Measurements from ENCODE around the gene RASGRF2.

GRCh38 chr5:81007637-81008027 lies 47.5 kb downstream of the RASGRF2 start:
- TF ChIP-seq, protein P1, sequence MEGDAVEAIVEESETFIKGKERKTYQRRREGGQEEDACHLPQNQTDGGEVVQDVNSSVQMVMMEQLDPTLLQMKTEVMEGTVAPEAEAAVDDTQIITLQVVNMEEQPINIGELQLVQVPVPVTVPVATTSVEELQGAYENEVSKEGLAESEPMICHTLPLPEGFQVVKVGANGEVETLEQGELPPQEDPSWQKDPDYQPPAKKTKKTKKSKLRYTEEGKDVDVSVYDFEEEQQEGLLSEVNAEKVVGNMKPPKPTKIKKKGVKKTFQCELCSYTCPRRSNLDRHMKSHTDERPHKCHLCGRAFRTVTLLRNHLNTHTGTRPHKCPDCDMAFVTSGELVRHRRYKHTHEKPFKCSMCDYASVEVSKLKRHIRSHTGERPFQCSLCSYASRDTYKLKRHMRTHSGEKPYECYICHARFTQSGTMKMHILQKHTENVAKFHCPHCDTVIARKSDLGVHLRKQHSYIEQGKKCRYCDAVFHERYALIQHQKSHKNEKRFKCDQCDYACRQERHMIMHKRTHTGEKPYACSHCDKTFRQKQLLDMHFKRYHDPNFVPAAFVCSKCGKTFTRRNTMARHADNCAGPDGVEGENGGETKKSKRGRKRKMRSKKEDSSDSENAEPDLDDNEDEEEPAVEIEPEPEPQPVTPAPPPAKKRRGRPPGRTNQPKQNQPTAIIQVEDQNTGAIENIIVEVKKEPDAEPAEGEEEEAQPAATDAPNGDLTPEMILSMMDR (IDR thresholded peaks at IDR 0.05; ENCODE audit: poor library complexity, severe bottlenecking), result no peak
- TF ChIP-seq EZH2 (IDR thresholded peaks at IDR 0.05; ENCODE audit: borderline replicate concordance, insufficient read depth, low read length, poor library complexity, severe bottlenecking), result no peak
- no peak for TF ChIP-seq TAF1 (IDR thresholded peaks at IDR 0.05; ENCODE audit: low read depth)
